Medulla oblongata (tissue), 1 donor: ENCODE measurements around the gene TOR1AIP1.
"Not testable (repeated sequence)": the region's sequence is repeated elsewhere in the genome, so short reads cannot be mapped to it uniquely, and the experiment has no call there.

Experiments
- DNase-seq: peaks from one replicate; pipeline ENCODE4 v3.0.0-alpha.2; 2015; ENCODE audit errors: extremely low spot score

TOR1AIP1 gene

GRCh38 chr1:179937668-179938254, 55.7 kb downstream of the TOR1AIP1 start:
- DNase-seq: no peak

GRCh38 chr1:179938752-179939151, 56.7 kb downstream of the TOR1AIP1 start:
- DNase-seq: no peak

GRCh38 chr1:179939941-179940340, 57.9 kb downstream of the TOR1AIP1 start:
- DNase-seq: no peak

GRCh38 chr1:179941454-179941853, 59.4 kb downstream of the TOR1AIP1 start:
- DNase-seq: no peak

- no peak for DNase-seq
Measured at GRCh38 chr1:179950651-179951050, 68.6 kb downstream of the TOR1AIP1 start.

- DNase-seq: no peak
Measured at GRCh38 chr1:179951383-179952144, 69.5 kb downstream of the TOR1AIP1 start.

GRCh38 chr1:179952186-179952585, 70.1 kb downstream of the TOR1AIP1 start:
- no peak for DNase-seq

GRCh38 chr1:179953974-179954492, 71.9 kb downstream of the TOR1AIP1 start:
- no peak for DNase-seq

GRCh38 chr1:179954493-179955286, 72.6 kb downstream of the TOR1AIP1 start, which contains the start of gene CEP350:
Gene CEP350, plus strand, starts transcription at chr1:179954810. Its CDS starts 31,372 bp downstream, at chr1:179986182.
- DNase-seq: peak; percentile 98

- peak; percentile 50 for DNase-seq
Measured at GRCh38 chr1:179955287-179955680, 73.2 kb downstream of the TOR1AIP1 start.

- DNase-seq: no peak
Measured at GRCh38 chr1:179955731-179956130, 73.6 kb downstream of the TOR1AIP1 start.

- no peak for DNase-seq
Measured at GRCh38 chr1:179958359-179958758, 76.3 kb downstream of the TOR1AIP1 start.

- DNase-seq: not testable (repeated sequence)
Measured at GRCh38 chr1:179962168-179962567, 80.1 kb downstream of the TOR1AIP1 start.

GRCh38 chr1:179966551-179966950, 84.5 kb downstream of the TOR1AIP1 start:
- DNase-seq: no peak

GRCh38 chr1:179968284-179968993, 86.4 kb downstream of the TOR1AIP1 start:
- DNase-seq: no peak

- DNase-seq: no peak
Measured at GRCh38 chr1:179968994-179969919, 87.2 kb downstream of the TOR1AIP1 start.
